Hepatocyte (in vitro differentiated cells): ENCODE measurements around the gene KRT3. TPM values are rescaled to one million over a fixed set of nuclear protein-coding genes. Genes with fewer than 3 reads are reported as not detected.
"Not testable (repeated sequence)": the region's sequence is repeated elsewhere in the genome, so short reads cannot be mapped to it uniquely, and the experiment has no call there.

Source experiments
- DNase-seq: peaks from one replicate; pipeline ENCODE4 v3.0.0-alpha.2; 2016; ENCODE audit warnings: low spot score
- H2AFZ ChIP-seq: fragments of 200-600 bp; sonication (generic); 2 replicates; pipeline ENCODE4 v1.6.0; 2016; ENCODE audit warnings: antibody characterized with exemption, mild to moderate bottlenecking
- H3K27ac ChIP-seq: fragments of 200-600 bp; sonication (generic); 2 replicates; pipeline ENCODE4 v1.5.1; 2016; ENCODE audit warnings: mild to moderate bottlenecking
- H3K27me3 ChIP-seq: fragments of 200-600 bp; sonication (generic); 2 replicates; pipeline ENCODE4 v1.6.1; 2016
- H3K36me3 ChIP-seq: fragments of 200-600 bp; sonication (generic); replicated peaks from 2 replicates; pipeline ENCODE4 v1.5.1; 2016; ENCODE audit warnings: low read depth; ENCODE audit not compliant: insufficient read depth
- H3K4me1 ChIP-seq: fragments of 200-600 bp; sonication (generic); 2 replicates; pipeline ENCODE4 v1.5.1; 2016; ENCODE audit warnings: mild to moderate bottlenecking, moderate library complexity; ENCODE audit not compliant: insufficient read depth
- H3K4me2 ChIP-seq: fragments of 200-600 bp; sonication (generic); 2 replicates; pipeline ENCODE4 v1.6.0; 2016
- H3K4me3 ChIP-seq: fragments of 200-600 bp; sonication (generic); 2 replicates; pipeline ENCODE4 v1.5.1; 2016; ENCODE audit warnings: mild to moderate bottlenecking
- H3K79me2 ChIP-seq: fragments of 200-600 bp; sonication (generic); 2 replicates; pipeline ENCODE4 v1.6.0; 2017; ENCODE audit warnings: mild to moderate bottlenecking
- H3K9me2 ChIP-seq: fragments of 200-600 bp; sonication (generic); replicated peaks from 2 replicates; pipeline ENCODE4 v1.6.0; 2017; ENCODE audit warnings: mild to moderate bottlenecking; ENCODE audit not compliant: insufficient read depth
- H3K9me3 ChIP-seq: fragments of 200-600 bp; sonication (generic); 2 replicates; pipeline ENCODE4 v1.5.1; 2016; ENCODE audit warnings: low read depth, mild to moderate bottlenecking
- H4K20me1 ChIP-seq: fragments of 200-600 bp; sonication (generic); 2 replicates; pipeline ENCODE4 v1.6.0; 2016; ENCODE audit warnings: mild to moderate bottlenecking; ENCODE audit not compliant: insufficient read depth, poor library complexity, severe bottlenecking
- EZH2 ChIP-seq: fragments of 200-600 bp; sonication (generic); IDR thresholded peaks from 2 replicates; pipeline ENCODE4 v1.6.1; 2016; ENCODE audit warnings: antibody characterized with exemption, mild to moderate bottlenecking, borderline replicate concordance
- EZH2phosphoT487 ChIP-seq: fragments of 200-600 bp; sonication (generic); IDR thresholded peaks from one replicate; pipeline ENCODE4 v1.6.1; 2018; ENCODE audit warnings: antibody characterized with exemption, mild to moderate bottlenecking, low read depth, moderate library complexity; ENCODE audit not compliant: unreplicated experiment, severe bottlenecking
- WGBS: methylation state at CpG from one replicate; pipeline ENCODE4 v1.1.6; 2016; ENCODE audit warnings: low lambda C conversion rate; ENCODE audit errors: missing lambda C conversion rate; 5-methylcytosine and 5-hydroxymethylcytosine counted together
- polyA plus RNA-seq: library from polyadenylated mRNA; unstranded; fragments of >200 nt; fragmentation: Nextera tagmentation; extraction: Ambion mirVana; gene quantifications from 2 replicates; pipeline ENCODE4 v1.2.1, GENCODE V29; 2016
- total RNA-seq: library from RNA; depleted of rRNA; stranded (reverse); fragments of >200 nt; gene quantifications from 2 replicates; pipeline ENCODE4 v1.2.3, GENCODE V29; 2014
- TF ChIP-seq, protein P1 (sequence below): fragments of 200-600 bp; sonication (generic); IDR thresholded peaks from 2 replicates; pipeline ENCODE4 v1.5.1; 2016; ENCODE audit warnings: antibody characterized with exemption, mild to moderate bottlenecking; ENCODE audit not compliant: poor library complexity

KRT3 gene
- total and polyA plus RNA-seq, 2 experiments from 2014 or later, result not detected

DNA sequence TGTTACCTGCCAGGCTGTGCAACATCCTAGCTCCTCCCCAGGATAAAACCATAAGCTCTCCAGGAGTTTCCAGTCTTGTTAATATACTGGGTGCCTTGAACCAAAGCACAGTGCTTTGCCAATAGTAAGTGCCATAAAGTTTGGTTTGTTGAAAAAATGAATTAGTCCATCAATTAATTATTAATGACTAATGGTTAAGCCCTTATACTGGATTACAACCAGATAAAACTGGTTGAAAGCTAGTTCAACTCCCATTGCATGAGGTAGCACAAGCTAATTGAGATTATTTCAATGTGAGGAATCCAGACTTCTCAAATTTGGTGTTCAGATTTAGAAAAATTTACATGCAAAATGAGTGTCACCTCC is 1.6 kb upstream of the KRT3 start:
- Histone ChIP-seq H3K27ac (no peak overlapping the region), H3K36me3 (no peaks in the 10 kb centered on the region), H2AFZ (no peak overlapping the region), H3K9me3 (no peaks in the 10 kb centered on the region), H3K4me3 (no peak overlapping the region), H4K20me1 (no peaks in the 10 kb centered on the region), H3K27me3 (no peaks in the 10 kb centered on the region), H3K9me2 (no peaks in the 10 kb centered on the region), H3K4me2 (no peak overlapping the region), H3K79me2 (no peaks in the 10 kb centered on the region), H3K4me1 (no peaks in the 10 kb centered on the region)
- TF ChIP-seq, protein P1, sequence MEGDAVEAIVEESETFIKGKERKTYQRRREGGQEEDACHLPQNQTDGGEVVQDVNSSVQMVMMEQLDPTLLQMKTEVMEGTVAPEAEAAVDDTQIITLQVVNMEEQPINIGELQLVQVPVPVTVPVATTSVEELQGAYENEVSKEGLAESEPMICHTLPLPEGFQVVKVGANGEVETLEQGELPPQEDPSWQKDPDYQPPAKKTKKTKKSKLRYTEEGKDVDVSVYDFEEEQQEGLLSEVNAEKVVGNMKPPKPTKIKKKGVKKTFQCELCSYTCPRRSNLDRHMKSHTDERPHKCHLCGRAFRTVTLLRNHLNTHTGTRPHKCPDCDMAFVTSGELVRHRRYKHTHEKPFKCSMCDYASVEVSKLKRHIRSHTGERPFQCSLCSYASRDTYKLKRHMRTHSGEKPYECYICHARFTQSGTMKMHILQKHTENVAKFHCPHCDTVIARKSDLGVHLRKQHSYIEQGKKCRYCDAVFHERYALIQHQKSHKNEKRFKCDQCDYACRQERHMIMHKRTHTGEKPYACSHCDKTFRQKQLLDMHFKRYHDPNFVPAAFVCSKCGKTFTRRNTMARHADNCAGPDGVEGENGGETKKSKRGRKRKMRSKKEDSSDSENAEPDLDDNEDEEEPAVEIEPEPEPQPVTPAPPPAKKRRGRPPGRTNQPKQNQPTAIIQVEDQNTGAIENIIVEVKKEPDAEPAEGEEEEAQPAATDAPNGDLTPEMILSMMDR, result no peak
- TF ChIP-seq EZH2phosphoT487 (no peak), EZH2 (no peak)
- no peak for DNase-seq

DNA sequence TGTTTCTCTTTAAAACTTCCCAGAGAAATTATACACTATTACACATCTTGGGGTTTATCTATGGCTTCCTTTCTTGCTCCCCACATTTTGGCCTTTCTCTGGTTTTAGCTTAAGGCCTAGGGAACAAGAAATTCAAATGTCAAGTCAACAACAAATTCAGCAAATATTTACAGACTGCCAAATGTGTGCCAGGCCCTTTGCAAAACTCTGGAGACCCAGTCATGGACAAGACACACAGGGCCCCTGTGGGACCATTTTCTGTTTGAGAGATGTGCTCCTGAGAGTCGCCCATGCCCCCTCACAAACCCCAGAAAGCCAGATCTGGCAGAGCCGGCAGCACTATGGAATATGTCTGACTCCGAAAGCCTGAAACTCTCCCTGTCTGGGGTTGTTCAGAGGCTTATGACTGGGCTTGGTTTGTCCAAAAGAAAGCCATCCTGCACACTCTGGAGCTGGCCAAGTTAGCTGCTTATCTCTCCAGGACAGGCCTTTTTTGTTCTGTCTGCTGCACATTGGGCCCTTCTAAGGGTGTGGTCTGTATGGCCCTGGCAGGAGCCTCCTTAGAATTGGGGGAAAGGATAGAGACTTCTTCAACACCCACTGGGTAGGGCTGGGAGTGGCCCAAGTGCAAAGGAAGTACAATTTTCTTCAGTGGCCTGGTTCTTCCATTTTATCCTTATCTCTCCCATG is 1.1 kb upstream of the KRT3 start:
- no peaks in the 10 kb centered on the region for H3K79me2 ChIP-seq
- no peak overlapping the region for H3K4me3 ChIP-seq
- no peaks in the 10 kb centered on the region for H3K27me3 ChIP-seq
- no peaks in the 10 kb centered on the region for H3K9me3 ChIP-seq
- H4K20me1 ChIP-seq, result no peaks in the 10 kb centered on the region
- 85% methylated on average over 3 of the region's 3 CpGs for WGBS
- DNase-seq, result no peak
- H3K27ac ChIP-seq, result no peak overlapping the region
- no peaks in the 10 kb centered on the region for H3K36me3 ChIP-seq
- H3K9me2 ChIP-seq, result no peaks in the 10 kb centered on the region
- no peak overlapping the region for H3K4me2 ChIP-seq
- H2AFZ ChIP-seq, result no peak overlapping the region
- no peaks in the 10 kb centered on the region for H3K4me1 ChIP-seq
- TF ChIP-seq, protein P1, result no peak
- TF ChIP-seq EZH2 (no peak), EZH2phosphoT487 (no peak)

DNA sequence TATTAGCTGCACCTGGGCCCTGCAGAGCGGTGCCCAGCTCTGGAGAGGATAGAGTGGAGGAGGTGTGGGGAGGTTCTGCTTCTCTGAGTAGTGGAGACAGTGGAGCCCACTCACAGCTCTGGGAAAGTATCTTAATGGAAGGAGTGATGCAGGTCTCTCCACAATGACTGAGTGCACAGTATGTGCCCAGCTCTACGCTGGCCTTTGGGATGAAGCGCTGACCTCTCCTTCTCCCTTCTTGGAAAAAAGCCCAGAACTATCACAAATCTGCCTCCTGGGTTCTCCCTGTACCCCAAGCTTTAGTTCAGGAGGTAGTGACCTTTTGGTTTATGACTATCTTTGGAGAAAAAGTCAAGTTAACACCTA is 495 bp upstream of the KRT3 start:
- H3K27ac ChIP-seq, result no peak overlapping the region
- H3K4me3 ChIP-seq, result no peak overlapping the region
- H3K27me3 ChIP-seq, result no peaks in the 10 kb centered on the region
- no peak for DNase-seq
- H3K79me2 ChIP-seq, result no peaks in the 10 kb centered on the region
- no peaks in the 10 kb centered on the region for H3K36me3 ChIP-seq
- no peaks in the 10 kb centered on the region for H3K9me3 ChIP-seq
- no peaks in the 10 kb centered on the region for H3K4me1 ChIP-seq
- WGBS, result 95% methylated on average over 3 of the region's 3 CpGs
- no peak overlapping the region for H2AFZ ChIP-seq
- TF ChIP-seq EZH2 (no peak), EZH2phosphoT487 (no peak)
- TF ChIP-seq, protein P1, result no peak
- no peak overlapping the region for H3K4me2 ChIP-seq
- H4K20me1 ChIP-seq, result no peaks in the 10 kb centered on the region
- H3K9me2 ChIP-seq, result no peaks in the 10 kb centered on the region

DNA sequence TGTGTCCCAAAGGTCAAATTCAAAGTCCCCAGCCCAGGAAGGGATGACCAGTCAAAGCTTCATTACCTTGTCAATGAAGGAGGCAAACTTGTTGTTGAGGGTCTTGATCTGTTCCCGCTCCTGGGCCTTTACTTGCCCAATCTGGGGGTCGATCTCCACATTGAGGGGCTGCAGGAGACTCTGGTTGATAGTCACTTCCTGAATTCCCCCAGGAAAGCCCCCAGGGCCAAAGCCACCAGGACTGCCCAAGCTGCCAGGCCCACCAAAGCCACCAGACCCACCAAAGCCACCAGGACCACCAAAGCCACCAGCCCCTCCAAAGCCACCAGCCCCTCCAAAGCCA is 614 bp downstream of the KRT3 start:
- not testable (repeated sequence) for H3K4me2 ChIP-seq, H3K27me3 ChIP-seq, H3K36me3 ChIP-seq, H3K4me1 ChIP-seq, H3K27ac ChIP-seq, DNase-seq, H3K4me3 ChIP-seq, H3K79me2 ChIP-seq, H4K20me1 ChIP-seq, H3K9me2 ChIP-seq, H2AFZ ChIP-seq, H3K9me3 ChIP-seq
- 97% methylated on average over 2 of the region's 2 CpGs for WGBS
